HG03521 (cell line): ENCODE results near the gene TSPYL6.
"Not testable (repeated sequence)": the region's sequence is repeated elsewhere in the genome, so short reads cannot be mapped to it uniquely, and the experiment has no call there.

ENCODE experiments used
- ATAC-seq: cut with Tn5 transposase; IDR thresholded peaks from one replicate; pipeline ENCODE4 v1.9.1; 2021; ENCODE audit warnings: mild to moderate bottlenecking, moderate library complexity; ENCODE audit not compliant: unreplicated experiment

TSPYL6 gene

GRCh38 chr2:54256091-54256694 lies at the start of gene TSPYL6:
Gene TSPYL6, minus strand, starts transcription at chr2:54256229. Its CDS starts 78 bp downstream, at chr2:54256151.
- no peak for ATAC-seq

- ATAC-seq, result no peak
Observed at GRCh38 chr2:54303631-54304030, 47.6 kb upstream of the TSPYL6 start.

- no peak for ATAC-seq
Observed at GRCh38 chr2:54298514-54298913, 42.5 kb upstream of the TSPYL6 start.

GRCh38 chr2:54295911-54296310 lies 39.9 kb upstream of the TSPYL6 start:
- no peak for ATAC-seq

- ATAC-seq, result not testable (repeated sequence)
Observed at GRCh38 chr2:54294665-54295064, 38.6 kb upstream of the TSPYL6 start.

GRCh38 chr2:54290356-54291025 lies 34.5 kb upstream of the TSPYL6 start:
- ATAC-seq, result no peak

- ATAC-seq, result no peak
Observed at GRCh38 chr2:54289917-54290316, 33.9 kb upstream of the TSPYL6 start.

- ATAC-seq, result no peak
Observed at GRCh38 chr2:54287532-54287931, 31.5 kb upstream of the TSPYL6 start.

GRCh38 chr2:54285451-54285850 lies 29.4 kb upstream of the TSPYL6 start:
- ATAC-seq, result no peak

- ATAC-seq, result no peak
Observed at GRCh38 chr2:54284826-54285225, 28.8 kb upstream of the TSPYL6 start.

GRCh38 chr2:54279385-54279784 lies 23.4 kb upstream of the TSPYL6 start:
- ATAC-seq, result no peak

- no peak for ATAC-seq
Observed at GRCh38 chr2:54275541-54275940, 19.5 kb upstream of the TSPYL6 start.

GRCh38 chr2:54274781-54275242 lies 18.8 kb upstream of the TSPYL6 start:
- ATAC-seq, result no peak

- peak; percentile 95 for ATAC-seq
Observed at GRCh38 chr2:54271843-54272627, 16.0 kb upstream of the TSPYL6 start.

- ATAC-seq, result no peak
Observed at GRCh38 chr2:54271189-54271588, 15.2 kb upstream of the TSPYL6 start.

GRCh38 chr2:54267577-54267976 lies 11.5 kb upstream of the TSPYL6 start:
- no peak for ATAC-seq

- not testable (repeated sequence) for ATAC-seq
Observed at GRCh38 chr2:54265081-54265480, 9.1 kb upstream of the TSPYL6 start.

- ATAC-seq, result no peak
Observed at GRCh38 chr2:54262015-54262765, 6.2 kb upstream of the TSPYL6 start.

- no peak for ATAC-seq
Observed at GRCh38 chr2:54261537-54261936, 5.5 kb upstream of the TSPYL6 start.

GRCh38 chr2:54260241-54260595 lies 4.2 kb upstream of the TSPYL6 start:
- no peak for ATAC-seq
